GM06990 (cell line): ENCODE measurements around the gene CDC34.
A peak's percentile ranks its signal among the peaks of the same experiment; 100 is the strongest.

Source experiments
- DNase-seq: peaks from one replicate; pipeline ENCODE4 v3.0.0-alpha.2; 2011; ENCODE audit not compliant: insufficient read length; ENCODE audit errors: extremely low read depth
- H3K27me3 ChIP-seq: replicated peaks from 2 replicates; pipeline ENCODE4 v1.6.0; 2011; ENCODE audit warnings: low read length; ENCODE audit not compliant: control insufficient read depth, insufficient read depth
- H3K36me3 ChIP-seq: 2 replicates; pipeline ENCODE4 v1.5.1; 2011; ENCODE audit warnings: low read length; ENCODE audit not compliant: control insufficient read depth, insufficient read depth
- H3K4me3 ChIP-seq: replicated peaks from 2 replicates; pipeline ENCODE4 v1.5.1; 2011; ENCODE audit warnings: low read depth, mild to moderate bottlenecking, control low read depth, low read length
- CTCF ChIP-seq: IDR thresholded peaks from 2 replicates; pipeline ENCODE4 v1.5.1; 2011; ENCODE audit warnings: low read length, control low read depth, mild to moderate bottlenecking, inconsistent platforms; ENCODE audit not compliant: insufficient read depth, poor library complexity, severe bottlenecking

CDC34 gene

GRCh38 chr19:531753-532560 lies at the start of gene CDC34:
TSS of gene CDC34 (plus strand) at chr19:531760. CDS start at chr19:531932, 172 bp downstream.
- TF ChIP-seq CTCF, result no peak
- peaks cover 5% of the 10 kb centered on the region for H3K36me3 ChIP-seq
- H3K4me3 ChIP-seq, result peak within 1 kb of the TSS; percentile 92
- no peaks in the 10 kb centered on the region for H3K27me3 ChIP-seq
- DNase-seq, result peak; percentile 53

- TF ChIP-seq CTCF, result no peak
- Histone ChIP-seq H3K36me3 (no peaks in the 10 kb centered on the region), H3K4me3 (no peak overlapping the region), H3K27me3 (no peaks in the 10 kb centered on the region; the same call in 1 of the 2 replicates)
- no peak for DNase-seq
Observed at GRCh38 chr19:482186-483041, 49.1 kb upstream of the CDC34 start.

- H3K27me3 ChIP-seq, result no peaks in the 10 kb centered on the region; the same call in 1 of the 2 replicates
- TF ChIP-seq CTCF, result no peak
- H3K36me3 ChIP-seq, result no peaks in the 10 kb centered on the region
- H3K4me3 ChIP-seq, result no peak overlapping the region
- DNase-seq, result no peak
Observed at GRCh38 chr19:483332-484072, 48.1 kb upstream of the CDC34 start.

- no peak for DNase-seq
- H3K36me3 ChIP-seq, result no peaks in the 10 kb centered on the region
- no peak overlapping the region for H3K4me3 ChIP-seq
- H3K27me3 ChIP-seq, result no peaks in the 10 kb centered on the region; the same call in 1 of the 2 replicates
- TF ChIP-seq CTCF, result no peak
Observed at GRCh38 chr19:484494-484893, 47.1 kb upstream of the CDC34 start.

GRCh38 chr19:485077-485476 lies 46.5 kb upstream of the CDC34 start:
- Histone ChIP-seq H3K4me3 (no peak overlapping the region), H3K27me3 (no peaks in the 10 kb centered on the region; the same call in 1 of the 2 replicates), H3K36me3 (no peaks in the 10 kb centered on the region)
- no peak for DNase-seq
- no peak for TF ChIP-seq CTCF
